ENCODE results near the gene PICALM.
A peak's percentile ranks its signal among the peaks of the same experiment; 100 is the strongest.

Gene PICALM

DNA sequence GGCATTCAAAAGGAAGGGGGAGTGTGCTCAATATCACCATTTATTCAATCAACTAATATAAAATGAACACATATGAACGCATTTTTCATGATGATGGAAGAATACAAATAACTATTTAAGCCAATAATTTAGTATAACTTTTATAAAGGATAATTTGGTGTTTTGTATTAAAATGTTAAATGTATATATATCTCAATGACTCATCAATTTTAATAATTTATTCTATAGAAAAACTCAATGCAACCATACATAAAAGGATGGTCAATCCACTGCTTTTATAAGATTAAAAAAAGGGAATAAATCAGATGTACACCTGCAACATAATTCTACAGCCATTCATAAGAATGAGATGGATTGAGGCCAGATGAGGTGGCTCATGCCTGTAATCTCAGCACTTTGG is 50.6 kb downstream of the PICALM start:
- DNase-seq, result no peak
- H3K4me1 Mint-ChIP-seq, result peaks cover 23% of the 10 kb centered on the region
- CTCF ChIA-PET, result no interaction called here
- H3K4me3 Mint-ChIP-seq, result no peak overlapping the region
- peaks cover 56% of the 10 kb centered on the region for H3K36me3 Mint-ChIP-seq
- no peaks in the 10 kb centered on the region for H3K27me3 Mint-ChIP-seq
- H3K9me3 Mint-ChIP-seq, result no peaks in the 10 kb centered on the region
- no peak overlapping the region for H3K27ac Mint-ChIP-seq

DNA sequence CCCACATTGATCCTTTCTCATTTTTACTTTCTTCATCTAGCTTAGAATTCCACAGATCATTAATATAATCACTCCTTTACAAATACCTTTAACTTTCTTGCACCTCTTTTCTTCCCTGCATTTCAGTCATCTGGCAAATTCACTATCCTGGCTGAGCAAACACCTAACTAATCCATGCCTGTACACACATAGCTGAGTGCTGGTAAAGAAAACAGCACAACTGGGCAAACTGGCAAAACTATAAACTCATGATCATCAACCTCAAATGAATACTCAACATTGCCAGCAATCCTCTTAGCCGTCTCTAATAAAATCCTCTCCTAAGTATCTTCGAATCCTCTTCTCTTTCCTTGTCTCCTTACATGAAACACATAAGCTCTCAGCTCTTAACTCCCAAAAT is 52.4 kb downstream of the PICALM start:
- no peak overlapping the region for H3K27ac Mint-ChIP-seq
- DNase-seq, result no peak
- no peaks in the 10 kb centered on the region for H3K27me3 Mint-ChIP-seq
- CTCF ChIA-PET, result interaction anchor here (1.2 to 1.9 kb wide), 2 partner anchors 24 to 25 kb away, joined by 3 to 5 read pairs; no protein-coding TSS in a partner anchor
- peaks cover 47% of the 10 kb centered on the region for H3K36me3 Mint-ChIP-seq
- peaks cover 15% of the 10 kb centered on the region for H3K4me1 Mint-ChIP-seq
- H3K9me3 Mint-ChIP-seq, result no peaks in the 10 kb centered on the region
- H3K4me3 Mint-ChIP-seq, result no peak overlapping the region

DNA sequence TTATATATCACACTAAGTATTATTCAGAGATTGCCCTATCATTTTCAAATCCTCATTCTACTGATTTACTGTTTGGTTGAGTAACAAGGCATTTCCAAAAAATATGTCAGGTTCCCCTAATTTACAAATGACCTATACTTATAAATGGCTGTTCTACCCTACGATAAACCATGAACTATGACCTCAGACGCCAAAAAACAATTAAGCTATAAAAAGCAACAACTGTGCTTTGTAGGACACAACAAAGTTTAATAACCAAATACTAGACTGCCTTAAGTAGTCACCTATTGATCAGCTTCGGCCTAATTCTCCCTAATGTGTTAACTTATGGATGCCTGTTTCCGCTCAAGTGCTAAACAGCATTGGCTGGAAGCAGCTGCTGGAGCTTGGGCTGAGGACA is 53.2 kb downstream of the PICALM start:
- Mint-ChIP-seq H3K27me3 (no peaks in the 10 kb centered on the region), H3K4me1 (peaks cover 9% of the 10 kb centered on the region), H3K36me3 (peaks cover 41% of the 10 kb centered on the region), H3K27ac (no peak overlapping the region), H3K4me3 (no peak overlapping the region), H3K9me3 (no peaks in the 10 kb centered on the region)
- no peak for DNase-seq
- CTCF ChIA-PET, result interaction anchor here (1.2 to 1.9 kb wide), 2 partner anchors 23 to 26 kb away, joined by 3 to 5 read pairs; no protein-coding TSS in a partner anchor

DNA sequence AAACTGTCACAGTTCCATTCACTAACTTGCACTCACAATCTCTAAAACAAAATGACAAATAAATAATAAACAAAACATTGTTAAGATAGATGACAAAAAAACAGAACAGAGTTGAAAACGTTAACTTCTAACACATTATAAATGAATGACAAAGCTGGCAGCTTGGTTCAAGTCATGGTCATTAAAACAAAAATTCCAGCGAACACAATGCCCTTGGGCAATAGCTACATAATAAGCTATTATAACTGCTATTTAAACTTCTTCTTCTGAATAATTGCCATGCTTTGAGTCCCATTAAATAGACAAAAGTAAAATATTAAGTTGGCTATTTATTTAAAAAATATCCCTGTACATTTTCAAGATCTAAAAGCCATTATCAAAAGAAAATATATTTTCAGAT is 54.7 kb downstream of the PICALM start:
- CTCF ChIA-PET, result no interaction called here
- no peak overlapping the region for H3K4me3 Mint-ChIP-seq
- H3K27ac Mint-ChIP-seq, result peak overlapping the region; percentile 37
- peaks cover 40% of the 10 kb centered on the region for H3K36me3 Mint-ChIP-seq
- H3K9me3 Mint-ChIP-seq, result no peaks in the 10 kb centered on the region
- peaks cover 8% of the 10 kb centered on the region for H3K4me1 Mint-ChIP-seq
- H3K27me3 Mint-ChIP-seq, result no peaks in the 10 kb centered on the region
- no peak for DNase-seq

DNA sequence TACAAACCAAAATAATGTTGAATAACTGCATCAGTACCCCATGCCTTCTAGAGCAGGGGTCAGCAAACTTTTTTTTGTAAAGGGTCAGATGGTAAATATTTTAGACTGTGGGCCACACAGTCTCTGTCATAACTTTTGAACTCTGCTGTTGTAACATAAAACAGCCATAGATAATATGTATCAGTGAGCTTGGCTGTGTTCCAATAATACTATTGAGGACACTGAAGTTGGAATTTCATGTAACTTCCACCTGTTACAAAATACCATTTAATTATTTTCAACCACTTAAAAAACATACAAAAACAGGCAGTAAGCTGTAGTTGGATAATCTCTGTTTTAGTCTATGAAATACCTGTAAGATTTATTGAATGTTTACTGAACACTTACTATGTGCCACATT is 55.2 kb downstream of the PICALM start:
- Mint-ChIP-seq H3K27me3 (no peaks in the 10 kb centered on the region), H3K4me1 (peaks cover 8% of the 10 kb centered on the region), H3K4me3 (no peak overlapping the region), H3K27ac (no peak overlapping the region), H3K9me3 (no peaks in the 10 kb centered on the region), H3K36me3 (peaks cover 40% of the 10 kb centered on the region)
- CTCF ChIA-PET, result no interaction called here
- DNase-seq, result no peak

DNA sequence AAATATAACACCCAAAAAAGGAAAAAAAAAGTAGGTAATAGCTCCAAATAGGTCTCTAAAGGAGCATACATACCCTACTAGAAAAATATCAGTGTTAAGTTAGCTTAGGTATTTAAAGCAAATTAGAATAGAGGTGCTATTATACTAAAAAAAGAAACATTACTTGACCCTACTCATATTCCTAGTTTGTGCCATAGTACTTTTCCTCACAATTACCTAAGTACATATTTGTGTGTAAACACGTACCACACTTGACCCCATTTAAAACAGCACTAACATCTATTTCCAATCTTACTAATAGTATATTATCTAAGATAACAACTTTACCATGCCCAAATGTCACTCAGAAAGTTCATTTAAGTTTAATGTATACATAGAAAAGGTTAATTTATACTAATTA is 57.7 kb downstream of the PICALM start:
- DNase-seq, result no peak

DNA sequence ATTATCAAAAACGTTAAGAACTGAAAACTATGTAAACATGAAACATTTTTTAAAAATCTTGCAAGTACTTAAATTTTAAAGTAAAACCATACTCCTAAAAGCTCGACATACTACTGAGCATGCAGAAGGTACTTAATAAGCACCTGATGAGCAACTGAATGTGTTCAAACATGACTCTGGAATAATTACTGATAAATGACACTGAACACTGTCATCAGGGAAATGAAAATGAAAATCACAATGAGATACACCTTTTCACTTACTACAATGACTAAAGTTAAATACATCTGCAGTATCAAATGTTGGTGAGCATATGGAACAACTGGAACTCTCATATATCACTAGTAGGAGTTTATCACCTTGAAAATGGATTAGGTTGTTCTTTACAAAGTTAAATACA is 65.2 kb downstream of the PICALM start:
- no peaks in the 10 kb centered on the region for H3K27me3 Mint-ChIP-seq
- no peaks in the 10 kb centered on the region for H3K4me1 Mint-ChIP-seq
- no peak overlapping the region for H3K4me3 Mint-ChIP-seq
- no peak for DNase-seq
- peaks cover 63% of the 10 kb centered on the region for H3K36me3 Mint-ChIP-seq
- CTCF ChIA-PET, result interaction anchor here (1.0 kb wide), 1 partner anchor 190 kb away, joined by 3 read pairs; no protein-coding TSS in a partner anchor
- H3K9me3 Mint-ChIP-seq, result no peaks in the 10 kb centered on the region
- no peak overlapping the region for H3K27ac Mint-ChIP-seq

More for the DNA sequence above, 57.7 kb downstream of the PICALM start:
- Mint-ChIP-seq H3K27me3 (no peaks in the 10 kb centered on the region), H3K4me1 (peaks cover 3% of the 10 kb centered on the region), H3K27ac (no peak overlapping the region), H3K9me3 (no peaks in the 10 kb centered on the region), H3K36me3 (peaks cover 51% of the 10 kb centered on the region), H3K4me3 (no peak overlapping the region)
- CTCF ChIA-PET, result interaction anchor here (0.7 kb wide), 1 partner anchor 282 kb away, joined by 3 read pairs; no protein-coding TSS in a partner anchor

DNA sequence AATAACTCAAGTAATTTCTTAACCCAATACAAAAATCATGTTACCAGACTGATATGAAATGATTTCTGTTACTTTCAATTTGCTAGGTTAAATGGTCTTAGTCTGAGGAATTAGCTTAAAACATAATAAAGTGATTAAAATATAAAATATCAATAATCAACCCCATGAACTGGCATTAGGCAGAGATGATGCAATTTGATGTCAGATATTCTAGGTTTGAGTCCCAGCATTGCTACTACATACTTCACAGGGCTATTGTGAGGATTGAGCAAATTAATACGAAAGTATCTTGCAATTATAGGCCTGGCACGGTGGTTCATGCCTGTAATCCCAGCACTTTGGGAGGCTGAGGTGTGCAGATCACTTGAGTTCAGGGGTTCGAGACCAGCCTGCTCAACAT is 66.5 kb downstream of the PICALM start:
- CTCF ChIA-PET, result interaction anchor here (1.0 kb wide), 1 partner anchor 191 kb away, joined by 3 read pairs; no protein-coding TSS in a partner anchor
- Mint-ChIP-seq H3K27me3 (no peaks in the 10 kb centered on the region), H3K4me1 (no peaks in the 10 kb centered on the region), H3K36me3 (peaks cover 58% of the 10 kb centered on the region), H3K4me3 (no peak overlapping the region), H3K9me3 (no peaks in the 10 kb centered on the region), H3K27ac (no peak overlapping the region)
- no peak for DNase-seq

DNA sequence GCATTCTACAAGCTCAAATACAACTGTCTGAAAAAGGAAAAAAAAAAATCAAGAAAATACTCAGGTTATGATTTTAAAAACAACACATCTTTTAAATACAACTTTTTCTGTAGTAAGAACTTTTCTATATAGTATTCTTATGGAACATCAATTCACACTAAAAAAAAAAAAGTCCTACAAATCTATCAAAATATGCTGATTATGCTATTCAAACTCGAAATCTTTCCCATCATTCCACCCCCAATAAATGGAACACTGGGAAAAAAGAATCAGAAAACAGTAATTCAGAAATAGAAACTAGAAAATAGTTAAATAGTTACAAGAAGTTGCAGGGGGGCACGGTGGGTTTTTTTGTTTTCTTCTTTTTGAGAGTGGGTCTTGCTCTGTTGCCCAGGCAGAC is 77.4 kb downstream of the PICALM start:
- no peak for DNase-seq
- Mint-ChIP-seq H3K36me3 (peaks cover 48% of the 10 kb centered on the region), H3K27me3 (no peaks in the 10 kb centered on the region), H3K9me3 (no peaks in the 10 kb centered on the region), H3K4me3 (no peak overlapping the region), H3K27ac (no peak overlapping the region), H3K4me1 (no peaks in the 10 kb centered on the region)
- CTCF ChIA-PET, result interaction anchor here (1.4 kb wide), 1 partner anchor 24 kb away, joined by 3 read pairs; no protein-coding TSS in a partner anchor

DNA sequence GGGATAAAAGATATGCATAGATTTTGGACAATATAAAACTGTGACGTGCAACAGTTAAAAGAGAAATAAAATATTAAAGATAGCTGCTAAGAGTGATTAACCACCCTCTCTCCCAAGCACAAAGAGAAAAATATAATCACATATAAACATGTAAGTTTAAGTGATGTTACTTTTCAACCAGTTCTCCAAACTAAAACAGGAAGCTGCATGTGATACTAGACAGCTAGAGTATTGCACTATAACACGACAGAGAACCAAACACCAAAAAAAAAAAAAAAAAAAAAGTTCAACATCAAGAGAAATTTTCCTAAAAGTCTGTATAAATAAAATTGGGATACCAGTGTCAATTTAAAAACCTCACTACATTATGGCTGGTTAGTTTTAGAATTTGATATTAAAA is 79.1 kb downstream of the PICALM start:
- no peak overlapping the region for H3K27ac Mint-ChIP-seq
- CTCF ChIA-PET, result no interaction called here
- H3K27me3 Mint-ChIP-seq, result no peaks in the 10 kb centered on the region
- H3K4me1 Mint-ChIP-seq, result no peaks in the 10 kb centered on the region
- H3K9me3 Mint-ChIP-seq, result no peaks in the 10 kb centered on the region
- no peak overlapping the region for H3K4me3 Mint-ChIP-seq
- H3K36me3 Mint-ChIP-seq, result peaks cover 46% of the 10 kb centered on the region
- DNase-seq, result no peak

DNA sequence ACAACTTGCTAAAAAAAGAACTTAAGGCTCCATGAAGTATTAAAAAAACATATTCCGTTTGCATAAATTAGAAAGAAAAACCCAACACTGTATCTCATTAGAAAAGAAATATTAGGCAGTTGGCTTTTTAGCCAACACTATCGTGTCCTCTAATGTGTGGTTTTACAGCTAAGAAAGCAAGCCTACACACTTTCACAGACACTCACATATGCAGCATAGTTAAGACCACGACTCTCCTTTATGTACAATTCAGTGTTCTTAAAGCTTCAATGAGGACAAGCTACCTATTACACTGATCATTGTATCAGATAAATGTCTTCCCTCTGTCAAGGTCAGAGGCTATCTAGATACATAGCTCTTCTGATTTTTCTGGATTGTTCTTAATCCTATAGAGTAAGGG is 80.1 kb downstream of the PICALM start:
- H3K27ac Mint-ChIP-seq, result no peak overlapping the region
- peaks cover 46% of the 10 kb centered on the region for H3K36me3 Mint-ChIP-seq
- no peaks in the 10 kb centered on the region for H3K9me3 Mint-ChIP-seq
- H3K27me3 Mint-ChIP-seq, result no peaks in the 10 kb centered on the region
- DNase-seq, result no peak
- no peaks in the 10 kb centered on the region for H3K4me1 Mint-ChIP-seq
- no peak overlapping the region for H3K4me3 Mint-ChIP-seq
- CTCF ChIA-PET, result no interaction called here

DNA sequence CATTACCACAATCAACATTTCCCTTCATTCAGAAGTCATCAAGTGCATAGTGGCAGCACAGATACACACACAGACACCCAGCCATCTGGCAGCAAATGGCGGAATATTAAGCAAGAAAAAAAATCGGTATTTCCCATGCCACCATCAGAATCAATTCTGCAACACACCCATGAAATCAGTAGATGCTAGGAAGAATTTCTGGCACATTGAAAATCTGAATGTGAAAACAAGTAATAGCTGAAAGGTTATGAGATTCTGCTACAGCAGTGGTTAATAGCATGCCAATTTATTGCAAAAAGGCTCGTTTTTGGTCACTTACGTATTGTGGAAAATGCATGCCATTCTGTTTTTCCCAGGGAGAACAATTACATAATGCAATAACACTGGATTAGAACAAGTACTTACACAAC is 91.1 kb downstream of the PICALM start:
- DNase-seq, result no peak
- Mint-ChIP-seq H3K27ac (no peak overlapping the region), H3K9me3 (no peaks in the 10 kb centered on the region), H3K4me3 (no peak overlapping the region), H3K36me3 (peaks cover 58% of the 10 kb centered on the region), H3K4me1 (peaks cover 5% of the 10 kb centered on the region), H3K27me3 (no peaks in the 10 kb centered on the region)
- CTCF ChIA-PET, result no interaction called here

DNA sequence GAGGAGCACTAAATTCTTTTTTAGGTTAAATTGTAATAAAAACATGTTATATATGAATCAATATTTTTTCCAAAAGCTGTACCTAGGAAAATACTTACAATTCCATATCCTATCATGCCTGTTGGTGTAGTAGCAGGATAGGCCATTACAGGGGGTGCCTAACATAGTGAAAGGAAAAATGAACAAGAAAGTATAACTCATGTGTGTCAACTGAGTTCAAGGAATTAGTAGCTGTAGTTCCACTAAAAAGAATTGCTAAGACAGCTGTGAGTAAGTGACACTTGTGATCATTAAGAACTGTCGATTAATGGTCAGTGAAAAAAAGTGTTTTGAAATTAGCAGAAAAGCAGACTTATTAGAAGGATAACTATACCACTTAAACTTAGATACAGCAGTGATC is 92.4 kb downstream of the PICALM start:
- DNase-seq, result no peak
- Mint-ChIP-seq H3K4me1 (peaks cover 5% of the 10 kb centered on the region), H3K4me3 (no peak overlapping the region), H3K27me3 (no peaks in the 10 kb centered on the region), H3K9me3 (no peaks in the 10 kb centered on the region), H3K27ac (no peak overlapping the region), H3K36me3 (peaks cover 56% of the 10 kb centered on the region)
- CTCF ChIA-PET, result no interaction called here

DNA sequence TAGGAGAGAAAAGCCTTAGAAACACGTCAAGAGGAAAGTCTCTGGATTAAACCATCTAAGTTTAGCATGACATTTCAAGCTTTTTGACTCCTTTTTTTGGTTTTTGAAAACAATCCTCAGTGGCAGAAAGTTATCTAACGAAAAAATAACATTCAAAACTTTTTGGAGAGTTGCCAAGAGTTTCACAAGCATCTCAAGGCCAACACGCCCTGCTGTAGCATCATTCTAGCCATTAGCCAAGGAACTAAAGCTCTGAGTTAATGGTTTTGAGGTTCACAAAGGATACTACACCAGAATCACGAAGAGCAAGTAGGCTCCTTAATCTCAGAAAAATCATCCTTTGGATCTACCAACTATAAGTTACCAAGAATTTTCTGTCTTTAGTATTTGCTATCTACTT is 94.8 kb downstream of the PICALM start:
- Mint-ChIP-seq H3K36me3 (peaks cover 63% of the 10 kb centered on the region), H3K4me1 (peaks cover 9% of the 10 kb centered on the region), H3K27ac (no peak overlapping the region), H3K27me3 (no peaks in the 10 kb centered on the region), H3K4me3 (no peak overlapping the region), H3K9me3 (no peaks in the 10 kb centered on the region)
- no peak for DNase-seq
- CTCF ChIA-PET, result interaction anchor here (0.9 kb wide), 1 partner anchor 11 kb away, joined by 3 read pairs; no protein-coding TSS in a partner anchor

DNA sequence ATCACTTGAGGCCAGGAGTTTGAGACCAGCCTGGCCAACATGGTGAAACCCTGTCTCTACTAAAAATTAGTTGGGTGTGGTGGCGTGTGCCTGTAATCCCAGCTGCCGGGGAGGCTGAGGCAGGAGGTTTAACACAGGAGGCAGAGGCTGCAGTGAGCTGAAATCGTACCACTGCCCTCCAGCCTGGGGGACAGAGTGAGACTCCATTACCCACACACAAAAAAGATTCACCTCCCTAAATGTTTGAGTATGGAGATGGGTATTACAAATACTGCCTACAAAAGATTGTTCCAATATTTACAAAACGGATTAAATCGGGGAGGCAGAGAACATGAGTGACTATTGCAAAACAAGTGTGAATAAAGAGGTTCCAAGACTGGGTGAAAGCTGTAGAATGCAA is 98.3 kb downstream of the PICALM start:
- Mint-ChIP-seq H3K4me1 (peaks cover 11% of the 10 kb centered on the region), H3K27ac (no peak overlapping the region), H3K27me3 (no peaks in the 10 kb centered on the region), H3K4me3 (no peak overlapping the region), H3K9me3 (no peaks in the 10 kb centered on the region), H3K36me3 (peaks cover 60% of the 10 kb centered on the region)
- DNase-seq, result no peak
- CTCF ChIA-PET, result no interaction called here

DNA sequence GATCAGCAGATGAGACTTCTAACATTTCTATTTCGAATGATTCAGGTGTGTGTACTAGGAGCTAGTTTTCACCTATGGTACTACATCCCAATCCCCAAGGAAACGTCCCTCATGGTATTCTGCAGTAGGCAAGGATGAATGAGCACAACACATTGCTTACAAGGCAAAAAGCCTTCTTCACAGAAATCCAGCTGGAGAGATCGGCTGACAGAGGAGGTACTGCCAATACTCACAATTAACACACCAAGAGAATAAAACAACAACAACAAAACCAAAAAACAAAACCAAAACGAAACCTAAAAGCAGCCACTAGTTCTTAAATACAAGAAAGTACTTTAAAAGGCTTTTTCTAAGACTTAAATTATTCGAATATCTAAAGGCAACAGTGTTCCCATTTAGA is 101.4 kb downstream of the PICALM start:
- H3K36me3 Mint-ChIP-seq, result peaks cover 60% of the 10 kb centered on the region
- no peak for DNase-seq
- no peaks in the 10 kb centered on the region for H3K27me3 Mint-ChIP-seq
- H3K4me1 Mint-ChIP-seq, result peaks cover 11% of the 10 kb centered on the region
- H3K9me3 Mint-ChIP-seq, result no peaks in the 10 kb centered on the region
- no peak overlapping the region for H3K4me3 Mint-ChIP-seq
- H3K27ac Mint-ChIP-seq, result peak overlapping the region; percentile 30
- CTCF ChIA-PET, result no interaction called here
